GM06990 (cell line): ENCODE results near the gene LRRC27.

ENCODE experiments used
- DNase-seq: peaks from one replicate; pipeline ENCODE4 v3.0.0-alpha.2; 2011; ENCODE audit not compliant: insufficient read length; ENCODE audit errors: extremely low read depth
- H3K27me3 ChIP-seq: replicated peaks from 2 replicates; pipeline ENCODE4 v1.6.0; 2011; ENCODE audit warnings: low read length; ENCODE audit not compliant: control insufficient read depth, insufficient read depth
- H3K36me3 ChIP-seq: 2 replicates; pipeline ENCODE4 v1.5.1; 2011; ENCODE audit warnings: low read length; ENCODE audit not compliant: control insufficient read depth, insufficient read depth
- H3K4me3 ChIP-seq: replicated peaks from 2 replicates; pipeline ENCODE4 v1.5.1; 2011; ENCODE audit warnings: low read depth, mild to moderate bottlenecking, control low read depth, low read length
- TF ChIP-seq, protein P1 (sequence below): IDR thresholded peaks from 2 replicates; pipeline ENCODE4 v1.5.1; 2011; ENCODE audit warnings: low read length, control low read depth, mild to moderate bottlenecking, inconsistent platforms; ENCODE audit not compliant: insufficient read depth, poor library complexity, severe bottlenecking

The LRRC27 gene

DNA sequence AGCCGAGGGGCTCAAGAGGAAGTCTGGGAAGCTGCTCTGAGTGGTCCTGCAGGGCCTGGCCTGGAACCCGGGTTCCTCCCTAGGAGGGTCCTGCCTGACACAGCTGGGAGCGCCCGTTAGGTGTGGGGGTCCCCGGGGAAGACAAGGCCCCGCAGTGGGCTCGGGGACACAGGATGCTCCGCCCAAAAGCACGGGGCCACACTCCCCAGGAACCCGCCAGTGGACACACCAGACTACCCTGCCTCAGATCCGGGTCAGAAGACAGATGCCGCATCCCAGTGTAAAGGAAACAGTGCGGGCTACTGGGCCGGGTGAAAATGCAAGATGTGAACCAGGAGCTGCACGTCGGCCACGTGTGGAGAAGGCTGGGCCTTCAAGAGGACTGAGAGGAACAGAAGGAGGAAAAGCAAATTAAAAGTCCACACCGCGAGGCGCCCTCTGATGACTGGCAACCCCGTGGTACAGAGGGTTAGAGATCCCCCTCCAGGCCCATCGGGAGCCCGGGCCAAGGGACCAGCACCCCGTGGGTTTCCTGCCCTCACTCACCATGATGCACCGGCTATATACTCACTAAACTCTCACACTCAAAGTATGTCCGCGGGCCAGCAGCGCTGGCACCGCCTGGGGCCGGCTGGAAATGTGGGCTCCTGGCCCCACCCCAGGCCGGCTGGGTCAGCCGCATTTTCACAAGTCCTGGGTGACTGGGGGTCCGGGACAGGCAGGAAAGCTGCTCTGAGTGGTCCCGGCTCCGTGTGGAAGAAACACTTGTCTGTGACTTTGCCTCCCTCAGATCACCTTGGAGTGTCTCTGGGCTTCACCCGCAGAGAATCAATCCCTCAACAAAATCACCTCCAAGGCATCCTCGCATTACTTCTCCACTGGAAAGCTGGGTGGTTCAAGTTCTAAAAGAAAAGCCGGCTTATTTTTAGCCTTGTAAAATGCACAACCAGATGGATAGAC lies 30.3 kb upstream of the LRRC27 start:
- H3K4me3 ChIP-seq: no peak overlapping the region
- TF ChIP-seq, protein P1, sequence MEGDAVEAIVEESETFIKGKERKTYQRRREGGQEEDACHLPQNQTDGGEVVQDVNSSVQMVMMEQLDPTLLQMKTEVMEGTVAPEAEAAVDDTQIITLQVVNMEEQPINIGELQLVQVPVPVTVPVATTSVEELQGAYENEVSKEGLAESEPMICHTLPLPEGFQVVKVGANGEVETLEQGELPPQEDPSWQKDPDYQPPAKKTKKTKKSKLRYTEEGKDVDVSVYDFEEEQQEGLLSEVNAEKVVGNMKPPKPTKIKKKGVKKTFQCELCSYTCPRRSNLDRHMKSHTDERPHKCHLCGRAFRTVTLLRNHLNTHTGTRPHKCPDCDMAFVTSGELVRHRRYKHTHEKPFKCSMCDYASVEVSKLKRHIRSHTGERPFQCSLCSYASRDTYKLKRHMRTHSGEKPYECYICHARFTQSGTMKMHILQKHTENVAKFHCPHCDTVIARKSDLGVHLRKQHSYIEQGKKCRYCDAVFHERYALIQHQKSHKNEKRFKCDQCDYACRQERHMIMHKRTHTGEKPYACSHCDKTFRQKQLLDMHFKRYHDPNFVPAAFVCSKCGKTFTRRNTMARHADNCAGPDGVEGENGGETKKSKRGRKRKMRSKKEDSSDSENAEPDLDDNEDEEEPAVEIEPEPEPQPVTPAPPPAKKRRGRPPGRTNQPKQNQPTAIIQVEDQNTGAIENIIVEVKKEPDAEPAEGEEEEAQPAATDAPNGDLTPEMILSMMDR: no peak
- H3K27me3 ChIP-seq: peaks cover under 1% of the 10 kb centered on the region
- DNase-seq: no peak
- H3K36me3 ChIP-seq: no peaks in the 10 kb centered on the region

DNA sequence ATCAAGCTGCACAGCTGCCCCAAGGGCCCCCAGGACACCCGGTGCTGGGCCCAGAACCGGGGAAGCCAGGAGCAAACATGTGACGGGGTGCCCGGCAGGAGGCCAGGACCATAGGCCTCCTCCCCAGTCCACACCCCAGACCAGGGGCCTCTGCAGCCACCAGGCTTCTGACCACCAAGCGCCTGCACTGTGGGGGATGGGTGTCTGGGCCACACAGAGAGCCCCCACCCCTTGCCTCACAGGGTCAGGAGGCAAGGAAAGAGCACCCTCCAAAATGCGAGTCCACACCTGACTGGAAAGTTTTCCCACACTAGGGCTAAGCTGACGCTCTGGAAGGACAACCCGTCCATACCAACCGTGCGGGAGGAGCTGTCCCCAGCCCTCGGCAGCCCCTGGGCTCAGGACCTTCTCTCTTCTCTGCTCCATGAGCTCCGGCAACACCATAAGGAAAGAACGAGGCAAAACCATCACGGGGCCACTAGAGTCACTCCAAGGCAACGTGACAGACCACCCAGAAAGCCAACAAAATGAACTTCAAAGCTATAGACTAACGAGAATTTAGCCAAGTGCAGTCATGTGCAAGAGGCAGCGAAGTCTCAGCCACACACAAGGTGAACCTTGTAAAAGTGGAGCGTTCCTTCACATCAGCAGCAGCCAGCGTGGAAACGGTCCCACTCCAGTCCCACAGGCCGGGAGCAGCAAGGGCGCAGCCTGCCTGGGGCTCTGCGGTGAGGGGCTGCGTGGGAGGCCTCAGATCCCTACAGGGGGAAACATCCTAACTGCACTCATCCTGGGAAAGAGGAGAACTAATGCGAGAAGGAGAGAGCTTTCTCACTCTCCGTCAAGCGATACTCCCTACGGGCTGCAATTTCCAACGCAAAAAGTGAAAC lies 29.3 kb upstream of the LRRC27 start:
- no peak for DNase-seq

DNA sequence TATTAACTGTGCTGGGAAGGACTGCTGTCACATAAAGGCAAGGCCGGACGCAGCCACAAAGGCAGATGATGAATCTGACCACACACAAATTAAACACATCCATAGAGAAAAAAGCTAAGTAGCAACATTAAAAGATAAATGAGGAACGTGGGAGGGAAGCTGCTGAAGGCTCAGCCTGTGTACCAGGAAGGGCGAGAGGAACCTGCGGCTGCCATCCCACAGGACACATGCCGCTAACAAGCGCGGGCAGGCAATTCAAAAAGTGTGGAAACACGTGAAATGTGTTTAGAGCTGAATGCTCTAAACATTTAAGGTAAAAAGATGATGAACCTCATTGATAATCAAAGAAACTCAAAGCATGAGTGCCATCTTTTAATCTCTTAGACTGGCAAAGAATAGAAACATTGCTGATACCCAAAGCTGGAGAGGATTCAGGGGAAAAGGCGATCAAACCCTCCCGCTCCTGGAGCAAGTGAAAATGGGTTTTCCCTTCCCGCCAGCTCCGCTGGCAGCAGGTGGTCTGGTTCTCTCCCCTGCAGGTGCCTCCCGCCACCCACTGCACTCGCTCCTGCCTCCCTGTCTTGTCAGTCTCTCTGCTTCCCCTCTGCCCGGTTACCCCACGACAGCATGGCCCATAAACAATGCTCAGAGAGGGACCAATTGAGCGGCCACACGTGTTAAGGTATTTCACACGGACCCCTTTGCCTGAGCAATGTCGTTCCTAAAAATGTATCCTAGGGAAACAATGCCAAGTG lies 28.5 kb upstream of the LRRC27 start:
- Histone ChIP-seq H3K36me3 (no peaks in the 10 kb centered on the region), H3K27me3 (peaks cover 1% of the 10 kb centered on the region; the same call in 1 of the 2 replicates), H3K4me3 (no peak overlapping the region)
- DNase-seq: no peak
- TF ChIP-seq, protein P1: no peak

More for the DNA sequence above, 29.3 kb upstream of the LRRC27 start:
- Histone ChIP-seq H3K36me3 (no peaks in the 10 kb centered on the region), H3K27me3 (peaks cover 1% of the 10 kb centered on the region; the same call in 1 of the 2 replicates), H3K4me3 (no peak overlapping the region)
- TF ChIP-seq, protein P1: no peak

DNA sequence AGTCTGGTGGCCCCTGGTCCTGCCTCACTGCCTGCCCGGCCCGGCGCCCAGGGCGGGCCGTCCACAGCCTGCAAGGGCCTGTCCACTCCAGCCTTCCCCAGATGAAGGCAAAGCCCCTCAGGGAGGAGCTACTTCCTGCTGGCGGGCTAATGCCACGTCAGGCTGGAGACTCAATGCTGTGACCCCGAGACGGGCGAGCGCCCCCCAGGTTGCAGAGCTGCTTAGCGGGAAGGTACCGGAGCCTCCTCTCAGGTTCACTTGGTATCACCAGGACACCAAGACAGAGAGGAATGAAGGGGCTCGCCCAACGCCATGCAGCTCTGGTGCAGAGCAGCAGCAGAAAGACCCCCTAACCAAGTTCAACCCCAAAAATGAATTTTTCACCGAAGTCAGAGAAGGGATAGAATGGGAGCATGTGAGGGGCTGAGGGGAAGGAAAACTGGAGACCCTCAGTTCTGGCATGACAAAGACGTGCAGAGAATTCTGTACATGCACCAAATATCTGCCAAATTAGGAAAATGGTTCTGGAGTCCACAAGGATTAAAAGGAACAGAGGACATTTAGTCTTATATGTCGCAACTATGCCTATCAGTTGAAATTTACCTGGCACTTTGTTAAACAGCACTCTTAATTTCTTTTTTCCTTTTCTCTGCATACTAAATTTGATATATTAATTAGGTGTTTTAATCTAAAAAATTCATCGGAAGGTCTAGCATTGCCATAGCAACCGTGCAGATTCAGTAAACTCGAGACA lies 27.1 kb upstream of the LRRC27 start:
- Histone ChIP-seq H3K27me3 (peaks cover 1% of the 10 kb centered on the region; the same call in 1 of the 2 replicates), H3K4me3 (no peak overlapping the region), H3K36me3 (no peaks in the 10 kb centered on the region)
- TF ChIP-seq, protein P1: no peak
- no peak for DNase-seq

DNA sequence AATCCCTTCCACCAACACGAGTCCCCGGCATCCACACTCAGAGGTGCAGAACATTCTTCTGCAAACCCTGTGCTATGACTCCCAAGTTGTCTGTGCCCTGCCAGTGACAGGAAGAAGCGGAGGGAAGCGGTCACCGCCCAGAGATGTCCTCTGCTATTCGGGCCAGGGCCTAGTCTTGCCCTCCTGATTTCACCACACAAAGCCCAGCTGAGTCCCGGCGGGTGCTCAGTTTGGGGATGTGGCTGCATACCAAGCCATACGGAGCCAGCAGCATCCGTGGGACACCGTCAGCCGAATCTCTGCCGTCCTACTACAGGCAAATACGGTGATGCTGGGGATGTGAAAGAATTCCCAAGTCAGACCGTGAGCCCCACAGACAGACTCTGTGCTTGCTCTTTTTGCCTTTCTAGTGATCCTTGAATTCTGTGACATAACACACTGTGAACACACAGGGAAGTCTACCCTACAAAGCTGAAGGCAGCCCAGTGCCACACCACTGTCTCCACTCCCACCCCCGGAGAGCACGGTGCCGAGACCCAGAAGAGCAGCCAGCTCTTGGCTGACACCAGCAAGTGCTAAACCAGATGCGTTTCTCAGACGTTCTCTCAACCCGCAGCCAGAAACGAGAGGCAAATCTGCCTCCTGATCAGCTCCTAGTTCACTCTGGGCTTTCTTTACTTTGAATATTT lies 26.2 kb upstream of the LRRC27 start:
- TF ChIP-seq, protein P1: no peak
- Histone ChIP-seq H3K27me3 (peaks cover 1% of the 10 kb centered on the region), H3K36me3 (no peaks in the 10 kb centered on the region), H3K4me3 (no peak overlapping the region)
- DNase-seq: no peak
